HEK293 (cell line): ENCODE data around the gene DCANP1.

Source experiments
- CTCF ChIA-PET: fragments of 350-600 bp; formaldehyde crosslinking; extraction: SDS; loops from one replicate; lab custom pipeline; 2021; ENCODE audit warnings: antibody characterized with exemption; lab: Yijun Ruan, JAX
- POLR2A ChIA-PET: fragments of 300-600 bp; formaldehyde crosslinking; extraction: SDS; loops from one replicate; lab custom pipeline; 2020; ENCODE audit warnings: antibody characterized with exemption, inconsistent platforms; lab: Yijun Ruan, JAX
- H3K27ac ChIP-seq: fragments of 200-500 bp; sonication (Bioruptor generic); 2 replicates; pipeline ENCODE4 v1.5.1; 2014; ENCODE audit warnings: low read depth, low read length, control low read depth, inconsistent platforms; ENCODE audit errors: extremely low read depth
- H3K36me3 ChIP-seq, 2 experiments: fragments of 200-500 bp in 1 of 2; sonication (Bioruptor generic) in 1 of 2; 1 replicate in 1 of 2; 2 replicates in 1 of 2; pipeline ENCODE4 v1.5.1; 2014 to 2017; ENCODE audit warnings: inconsistent platforms in 2 of 2, low read length in 2 of 2; ENCODE audit not compliant: control insufficient read depth in 2 of 2, insufficient read depth in 1 of 2
- H3K4me1 ChIP-seq: fragments of 200-500 bp; sonication (Bioruptor generic); 2 replicates; pipeline ENCODE4 v1.5.1; 2014; ENCODE audit warnings: mild to moderate bottlenecking, low read length, inconsistent platforms; ENCODE audit not compliant: control insufficient read depth, insufficient read depth
- H3K4me3 ChIP-seq: 2 replicates; pipeline ENCODE4 v1.5.1; 2011; ENCODE audit warnings: low read depth, mild to moderate bottlenecking, control low read depth, low read length, moderate library complexity
- H3K9me3 ChIP-seq: fragments of 200-500 bp; sonication (Bioruptor generic); 2 replicates; pipeline ENCODE4 v1.5.1; 2014; ENCODE audit warnings: low read depth, low read length, inconsistent platforms; ENCODE audit not compliant: control insufficient read depth, insufficient read depth
- MEIS1 ChIP-seq: sonication (generic); formaldehyde crosslinking; IDR thresholded peaks from 2 replicates; pipeline ENCODE4 v1.8.1; 2022; ENCODE audit warnings: missing genetic modification reagents, mild to moderate bottlenecking, borderline replicate concordance
- SCRT2 ChIP-seq: fragments of 450-650 bp; formaldehyde crosslinking; IDR thresholded peaks from 2 replicates; pipeline ENCODE4 v1.5.1; 2016; ENCODE audit warnings: missing biosample characterization, missing genetic modification characterization
- ZBTB21 ChIP-seq: fragments of 450-650 bp; formaldehyde crosslinking; IDR thresholded peaks from 2 replicates; pipeline ENCODE4 v1.5.1; 2017; ENCODE audit warnings: missing biosample characterization, missing genetic modification characterization
- ZBTB7A ChIP-seq: fragments of 450-650 bp; formaldehyde crosslinking; IDR thresholded peaks from 2 replicates; pipeline ENCODE4 v1.5.1; 2016; ENCODE audit warnings: low read depth, missing biosample characterization, missing genetic modification characterization
- ZBTB8A ChIP-seq: fragments of 450-650 bp; formaldehyde crosslinking; IDR thresholded peaks from 2 replicates; pipeline ENCODE4 v1.5.1; 2016; ENCODE audit warnings: missing biosample characterization, missing genetic modification characterization
- ZFHX2 ChIP-seq: fragments of 450-650 bp; formaldehyde crosslinking; conservative IDR thresholded peaks from 2 replicates; pipeline ENCODE4 v1.5.1; 2016; ENCODE audit warnings: missing biosample characterization, missing genetic modification characterization
- ZFP3 ChIP-seq: fragments of 450-650 bp; formaldehyde crosslinking; IDR thresholded peaks from 2 replicates; pipeline ENCODE4 v1.5.1; 2016; ENCODE audit warnings: low read depth, missing biosample characterization, missing genetic modification characterization
- ZIC2 ChIP-seq: fragments of 450-650 bp; formaldehyde crosslinking; IDR thresholded peaks from 2 replicates; pipeline ENCODE4 v1.5.1; 2016; ENCODE audit warnings: missing biosample characterization, missing genetic modification characterization
- ZNF114 ChIP-seq: fragments of 450-650 bp; formaldehyde crosslinking; IDR thresholded peaks from 2 replicates; pipeline ENCODE4 v1.5.0; 2017; ENCODE audit warnings: missing biosample characterization, missing genetic modification characterization
- ZNF175 ChIP-seq: fragments of 450-650 bp; formaldehyde crosslinking; IDR thresholded peaks from 2 replicates; pipeline ENCODE4 v1.5.1; 2016; ENCODE audit warnings: missing biosample characterization, missing genetic modification characterization
- ZNF214 ChIP-seq: fragments of 450-650 bp; formaldehyde crosslinking; IDR thresholded peaks from 2 replicates; pipeline ENCODE4 v1.5.1; 2017; ENCODE audit warnings: missing biosample characterization, mild to moderate bottlenecking, missing genetic modification characterization, borderline replicate concordance
- ZNF239 ChIP-seq: fragments of 450-650 bp; formaldehyde crosslinking; IDR thresholded peaks from 2 replicates; pipeline ENCODE4 v1.5.1; 2016; ENCODE audit warnings: missing biosample characterization, missing genetic modification characterization
- ZNF335 ChIP-seq: fragments of 450-650 bp; formaldehyde crosslinking; conservative IDR thresholded peaks from 2 replicates; pipeline ENCODE4 v1.5.1; 2016; ENCODE audit warnings: missing biosample characterization, missing genetic modification characterization
- ZNF544 ChIP-seq: fragments of 450-650 bp; formaldehyde crosslinking; IDR thresholded peaks from 2 replicates; pipeline ENCODE4 v1.5.0; 2017; ENCODE audit warnings: missing biosample characterization, missing genetic modification characterization
- ZNF555 ChIP-seq: fragments of 450-650 bp; formaldehyde crosslinking; conservative IDR thresholded peaks from 2 replicates; pipeline ENCODE4 v1.5.1; 2017; ENCODE audit warnings: missing biosample characterization, mild to moderate bottlenecking, missing genetic modification characterization, inconsistent platforms
- ZNF664 ChIP-seq: fragments of 450-650 bp; formaldehyde crosslinking; IDR thresholded peaks from 2 replicates; pipeline ENCODE4 v1.5.1; 2016; ENCODE audit warnings: missing biosample characterization, missing genetic modification characterization
- TF ChIP-seq, protein P1 (sequence below): fragments of 450-650 bp; formaldehyde crosslinking; IDR thresholded peaks from 2 replicates; pipeline ENCODE4 v1.5.1; 2016; ENCODE audit warnings: missing biosample characterization, missing genetic modification characterization, low read depth
- TF ChIP-seq, protein P2 (sequence below): fragments of 450-650 bp; formaldehyde crosslinking; IDR thresholded peaks from 2 replicates; pipeline ENCODE4 v1.5.1; 2016; ENCODE audit warnings: missing biosample characterization, missing genetic modification characterization, borderline replicate concordance
- TF ChIP-seq, protein P3 (sequence below): fragments of 450-650 bp; formaldehyde crosslinking; IDR thresholded peaks from 2 replicates; pipeline ENCODE4 v1.5.1; 2016; ENCODE audit warnings: missing biosample characterization, missing genetic modification characterization
- TF ChIP-seq, protein P4 (sequence below): fragments of 450-650 bp; formaldehyde crosslinking; IDR thresholded peaks from 2 replicates; pipeline ENCODE4 v1.5.1; 2016; ENCODE audit warnings: missing biosample characterization, missing genetic modification characterization

The DCANP1 gene

DNA sequence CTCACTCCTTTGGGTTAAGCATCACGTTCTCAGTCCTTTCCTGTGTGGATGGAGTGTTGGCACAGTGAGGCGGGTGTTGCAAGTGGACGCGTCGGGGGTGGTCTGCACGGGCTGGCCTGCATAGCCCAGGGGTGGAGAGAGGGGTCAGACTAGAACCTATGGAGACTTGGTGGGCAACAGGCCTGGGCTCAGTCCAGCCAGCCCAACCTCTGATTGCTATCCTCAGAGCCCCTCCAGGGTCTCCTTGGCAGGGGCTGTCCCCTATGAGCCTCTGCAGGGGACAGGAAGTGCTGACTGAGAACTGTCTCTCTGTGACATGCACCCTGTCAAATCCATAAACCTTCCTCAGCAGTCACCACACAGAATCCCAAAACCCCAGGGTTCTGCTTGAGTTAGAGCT, 2.3 kb downstream of the DCANP1 start (continued):
- TF ChIP-seq, protein P1, sequence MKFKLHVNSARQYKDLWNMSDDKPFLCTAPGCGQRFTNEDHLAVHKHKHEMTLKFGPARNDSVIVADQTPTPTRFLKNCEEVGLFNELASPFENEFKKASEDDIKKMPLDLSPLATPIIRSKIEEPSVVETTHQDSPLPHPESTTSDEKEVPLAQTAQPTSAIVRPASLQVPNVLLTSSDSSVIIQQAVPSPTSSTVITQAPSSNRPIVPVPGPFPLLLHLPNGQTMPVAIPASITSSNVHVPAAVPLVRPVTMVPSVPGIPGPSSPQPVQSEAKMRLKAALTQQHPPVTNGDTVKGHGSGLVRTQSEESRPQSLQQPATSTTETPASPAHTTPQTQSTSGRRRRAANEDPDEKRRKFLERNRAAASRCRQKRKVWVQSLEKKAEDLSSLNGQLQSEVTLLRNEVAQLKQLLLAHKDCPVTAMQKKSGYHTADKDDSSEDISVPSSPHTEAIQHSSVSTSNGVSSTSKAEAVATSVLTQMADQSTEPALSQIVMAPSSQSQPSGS (tag by site-specific recombination): no peak
- TF ChIP-seq ZBTB7A (tag by site-specific recombination): no peak
- TF ChIP-seq ZFP3 (tag by site-specific recombination): no peak
- no peak for TF ChIP-seq ZNF544 (tag by site-specific recombination)

DNA sequence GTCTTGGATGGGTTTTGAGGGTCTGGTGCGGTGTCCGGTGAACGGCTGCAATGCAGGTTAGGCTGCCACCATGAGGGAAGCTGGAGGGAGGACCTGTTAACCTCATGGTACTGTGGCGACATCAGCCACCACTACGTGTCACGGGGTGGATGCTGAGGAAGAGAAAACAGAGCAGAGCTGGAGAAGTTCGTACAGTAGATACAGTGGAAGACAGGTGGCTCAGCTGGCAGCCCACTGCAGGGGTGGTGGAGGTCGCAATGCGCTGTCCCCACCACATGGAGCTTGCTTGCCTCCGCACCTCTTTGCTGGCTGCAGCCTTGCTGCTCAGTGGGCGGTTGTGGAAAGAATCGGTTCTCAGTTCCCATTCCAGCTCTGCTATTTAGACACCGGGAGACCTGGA, 2.8 kb downstream of the DCANP1 start:
- ChIA-PET POLR2A (no interaction called here), CTCF (interaction anchor here (0.6 to 3.1 kb wide), 6 partner anchors 13 to 773 kb away, joined by 3 to 10 read pairs (median 3); no protein-coding TSS in a partner anchor)
- Histone ChIP-seq H3K9me3 (no peaks in the 10 kb centered on the region), H3K27ac (no peak overlapping the region), H3K4me1 (no peaks in the 10 kb centered on the region), H3K4me3 (no peak overlapping the region), H3K36me3 (no peaks in the 10 kb centered on the region)
- TF ChIP-seq, protein P2, sequence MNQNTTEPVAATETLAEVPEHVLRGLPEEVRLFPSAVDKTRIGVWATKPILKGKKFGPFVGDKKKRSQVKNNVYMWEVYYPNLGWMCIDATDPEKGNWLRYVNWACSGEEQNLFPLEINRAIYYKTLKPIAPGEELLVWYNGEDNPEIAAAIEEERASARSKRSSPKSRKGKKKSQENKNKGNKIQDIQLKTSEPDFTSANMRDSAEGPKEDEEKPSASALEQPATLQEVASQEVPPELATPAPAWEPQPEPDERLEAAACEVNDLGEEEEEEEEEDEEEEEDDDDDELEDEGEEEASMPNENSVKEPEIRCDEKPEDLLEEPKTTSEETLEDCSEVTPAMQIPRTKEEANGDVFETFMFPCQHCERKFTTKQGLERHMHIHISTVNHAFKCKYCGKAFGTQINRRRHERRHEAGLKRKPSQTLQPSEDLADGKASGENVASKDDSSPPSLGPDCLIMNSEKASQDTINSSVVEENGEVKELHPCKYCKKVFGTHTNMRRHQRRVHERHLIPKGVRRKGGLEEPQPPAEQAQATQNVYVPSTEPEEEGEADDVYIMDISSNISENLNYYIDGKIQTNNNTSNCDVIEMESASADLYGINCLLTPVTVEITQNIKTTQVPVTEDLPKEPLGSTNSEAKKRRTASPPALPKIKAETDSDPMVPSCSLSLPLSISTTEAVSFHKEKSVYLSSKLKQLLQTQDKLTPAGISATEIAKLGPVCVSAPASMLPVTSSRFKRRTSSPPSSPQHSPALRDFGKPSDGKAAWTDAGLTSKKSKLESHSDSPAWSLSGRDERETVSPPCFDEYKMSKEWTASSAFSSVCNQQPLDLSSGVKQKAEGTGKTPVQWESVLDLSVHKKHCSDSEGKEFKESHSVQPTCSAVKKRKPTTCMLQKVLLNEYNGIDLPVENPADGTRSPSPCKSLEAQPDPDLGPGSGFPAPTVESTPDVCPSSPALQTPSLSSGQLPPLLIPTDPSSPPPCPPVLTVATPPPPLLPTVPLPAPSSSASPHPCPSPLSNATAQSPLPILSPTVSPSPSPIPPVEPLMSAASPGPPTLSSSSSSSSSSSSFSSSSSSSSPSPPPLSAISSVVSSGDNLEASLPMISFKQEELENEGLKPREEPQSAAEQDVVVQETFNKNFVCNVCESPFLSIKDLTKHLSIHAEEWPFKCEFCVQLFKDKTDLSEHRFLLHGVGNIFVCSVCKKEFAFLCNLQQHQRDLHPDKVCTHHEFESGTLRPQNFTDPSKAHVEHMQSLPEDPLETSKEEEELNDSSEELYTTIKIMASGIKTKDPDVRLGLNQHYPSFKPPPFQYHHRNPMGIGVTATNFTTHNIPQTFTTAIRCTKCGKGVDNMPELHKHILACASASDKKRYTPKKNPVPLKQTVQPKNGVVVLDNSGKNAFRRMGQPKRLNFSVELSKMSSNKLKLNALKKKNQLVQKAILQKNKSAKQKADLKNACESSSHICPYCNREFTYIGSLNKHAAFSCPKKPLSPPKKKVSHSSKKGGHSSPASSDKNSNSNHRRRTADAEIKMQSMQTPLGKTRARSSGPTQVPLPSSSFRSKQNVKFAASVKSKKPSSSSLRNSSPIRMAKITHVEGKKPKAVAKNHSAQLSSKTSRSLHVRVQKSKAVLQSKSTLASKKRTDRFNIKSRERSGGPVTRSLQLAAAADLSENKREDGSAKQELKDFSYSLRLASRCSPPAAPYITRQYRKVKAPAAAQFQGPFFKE: no peak
- TF ChIP-seq ZNF175 (tag by site-specific recombination) (no peak), ZNF664 (no peak), ZNF214 (tag by site-specific recombination) (no peak)
- TF ChIP-seq, protein P3, sequence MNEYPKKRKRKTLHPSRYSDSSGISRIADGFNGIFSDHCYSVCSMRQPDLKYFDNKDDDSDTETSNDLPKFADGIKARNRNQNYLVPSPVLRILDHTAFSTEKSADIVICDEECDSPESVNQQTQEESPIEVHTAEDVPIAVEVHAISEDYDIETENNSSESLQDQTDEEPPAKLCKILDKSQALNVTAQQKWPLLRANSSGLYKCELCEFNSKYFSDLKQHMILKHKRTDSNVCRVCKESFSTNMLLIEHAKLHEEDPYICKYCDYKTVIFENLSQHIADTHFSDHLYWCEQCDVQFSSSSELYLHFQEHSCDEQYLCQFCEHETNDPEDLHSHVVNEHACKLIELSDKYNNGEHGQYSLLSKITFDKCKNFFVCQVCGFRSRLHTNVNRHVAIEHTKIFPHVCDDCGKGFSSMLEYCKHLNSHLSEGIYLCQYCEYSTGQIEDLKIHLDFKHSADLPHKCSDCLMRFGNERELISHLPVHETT (tag by site-specific recombination): no peak
- TF ChIP-seq, all 188 proteins: peak for 0

DNA sequence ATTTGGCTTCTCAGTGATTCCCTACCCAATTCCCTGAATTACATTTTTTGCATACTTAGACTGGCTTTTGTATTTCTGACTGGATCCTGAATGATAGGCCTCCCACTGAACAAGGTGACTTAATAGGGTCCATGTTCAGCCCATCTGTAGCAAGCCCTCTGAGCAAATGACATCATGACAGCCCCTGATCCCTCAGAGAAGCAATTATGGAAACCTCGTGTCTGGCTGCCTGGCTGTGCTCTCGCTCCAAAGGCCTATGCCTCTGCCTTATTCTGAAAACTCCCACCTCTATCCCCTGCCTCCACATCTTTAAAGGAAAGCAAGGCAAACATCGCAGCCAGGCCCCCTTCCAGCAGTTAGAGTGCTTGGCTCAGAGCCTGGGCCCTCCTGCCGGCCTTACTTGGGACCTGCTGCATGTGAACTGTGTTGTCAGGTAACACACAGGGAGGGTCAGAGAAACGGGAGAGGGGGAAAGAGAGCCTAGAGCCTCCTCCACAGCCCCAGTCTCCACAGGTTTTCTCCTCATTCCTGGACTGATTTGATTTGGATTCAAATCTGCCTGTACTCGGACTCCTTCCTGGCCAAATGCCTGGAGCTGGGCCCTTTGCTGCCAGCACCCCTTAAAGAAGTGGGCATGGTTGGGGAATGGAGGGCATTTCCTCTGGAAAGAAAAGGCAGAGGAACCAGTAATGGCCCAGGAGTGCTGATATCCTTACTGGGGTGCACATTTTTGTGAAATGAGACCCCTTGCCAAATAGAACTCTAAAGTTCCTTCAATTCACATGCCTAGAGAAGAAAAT, 3.8 kb downstream of the DCANP1 start:
- POLR2A ChIA-PET: no interaction called here
- no peak overlapping the region for H3K4me3 ChIP-seq
- TF ChIP-seq, protein P4, sequence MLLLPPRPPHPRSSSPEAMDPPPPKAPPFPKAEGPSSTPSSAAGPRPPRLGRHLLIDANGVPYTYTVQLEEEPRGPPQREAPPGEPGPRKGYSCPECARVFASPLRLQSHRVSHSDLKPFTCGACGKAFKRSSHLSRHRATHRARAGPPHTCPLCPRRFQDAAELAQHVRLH (tag by site-specific recombination): no peak
- TF ChIP-seq ZFHX2 (tag by site-specific recombination) (peak; percentile 44; the same call in 1 of the 2 replicates), MEIS1 (CRISPR knock-in tag) (no peak), SCRT2 (tag by site-specific recombination) (no peak), ZNF555 (no peak), ZNF239 (tag by site-specific recombination) (no peak), ZBTB8A (tag by site-specific recombination) (peak; percentile 36; the same call in 1 of the 2 replicates), ZNF114 (tag by site-specific recombination) (no peak), ZIC2 (tag by site-specific recombination) (peak; percentile 46; the same call in 1 of the 2 replicates), ZNF335 (tag by site-specific recombination) (0 out of 2 replicates have a peak, but pooled peaks have one; percentile 39), ZBTB21 (tag by site-specific recombination) (0 out of 2 replicates have a peak, but pooled peaks have one; percentile 23)
- CTCF ChIA-PET: interaction anchor here (0.6 to 3.1 kb wide), 4 partner anchors 14 to 19 kb away, joined by 3 to 10 read pairs (median 5); no protein-coding TSS in a partner anchor
- H3K9me3 ChIP-seq: no peaks in the 10 kb centered on the region
- no peaks in the 10 kb centered on the region for H3K4me1 ChIP-seq
- no peak overlapping the region for H3K27ac ChIP-seq
- H3K36me3 ChIP-seq: no peaks in the 10 kb centered on the region
